Activated B cell treated with CpG ODN at 0.5 μM for 24 hours (primary cell): ENCODE data around the gene KMO. TPM values are rescaled to one million over a fixed set of nuclear protein-coding genes. Genes with fewer than 3 reads are reported as not detected.

Experiments
- ATAC-seq: fragments of 200-7000 bp; cut with Tn5 transposase; one replicate; pipeline ENCODE4 v1.10.0; 2021; ENCODE audit warnings: low read depth, mild to moderate bottlenecking, moderate library complexity
- CTCF ChIA-PET: fragments of 350-600 bp; sonication (Branson Sonifier 250); formaldehyde crosslinking; loops from one replicate; lab custom pipeline; 2021; ENCODE audit warnings: antibody characterized with exemption; lab: Charles Lee
- POLR2A ChIA-PET: fragments of 350-600 bp; sonication (Branson Sonifier 250); formaldehyde crosslinking; loops from one replicate; lab custom pipeline; 2021; ENCODE audit warnings: antibody characterized with exemption; lab: Charles Lee
- DNase-seq: peaks from one replicate; pipeline ENCODE4 v3.0.0; 2022
- H3K27ac Mint-ChIP-seq: one replicate; pipeline ENCODE4 v1.8.0; 2020; ENCODE audit warnings: mixed read lengths
- H3K27me3 Mint-ChIP-seq: one replicate; pipeline ENCODE4 v1.8.0; 2021; ENCODE audit warnings: mixed read lengths
- H3K36me3 Mint-ChIP-seq: one replicate; pipeline ENCODE4 v1.8.0; 2021; ENCODE audit warnings: low read depth, mixed read lengths
- H3K4me1 Mint-ChIP-seq: one replicate; pipeline ENCODE4 v1.8.0; 2021; ENCODE audit warnings: mixed read lengths
- H3K4me3 Mint-ChIP-seq: one replicate; pipeline ENCODE4 v1.8.0; 2020; ENCODE audit warnings: mild to moderate bottlenecking, mixed read lengths
- H3K9me3 Mint-ChIP-seq: one replicate; pipeline ENCODE4 v1.8.0; 2020; ENCODE audit warnings: mixed read lengths
- CTCF ChIP-seq: fragments of 200-600 bp; IDR thresholded peaks from one replicate; pipeline ENCODE4 v1.8.0; 2022; ENCODE audit warnings: antibody characterized with exemption, mild to moderate bottlenecking
- intact Hi-C: fragments of 100-400 bp; cut with micrococcal nuclease; formaldehyde crosslinking; loops from one replicate; pipeline ENCODE4 v1.15.1; 2024
- total RNA-seq: library from RNA; stranded (reverse); gene quantifications from 2 replicates; pipeline ENCODE4 v1.2.3, GENCODE V29; 2022

The KMO gene
- total RNA-seq, 1 donor from 2014 or later = 53.6 TPM

- no peak for ATAC-seq
- ChIA-PET CTCF (interaction anchor here (0.9 kb wide), 1 partner anchor 8 kb away, joined by 3 read pairs; the partner anchor contains the start of gene WDR64), POLR2A (no interaction called here)
- Mint-ChIP-seq H3K4me3 (no peak overlapping the region), H3K27me3 (no peaks in the 10 kb centered on the region), H3K36me3 (peaks cover 3% of the 10 kb centered on the region), H3K27ac (no peak overlapping the region), H3K9me3 (peaks cover 3% of the 10 kb centered on the region), H3K4me1 (peaks cover 16% of the 10 kb centered on the region)
- TF ChIP-seq CTCF = no peak
- DNase-seq = no peak
- intact Hi-C loops = no loop called here
Measured at GRCh38 chr1:241644259-241644658, 112.1 kb downstream of the KMO start.

GRCh38 chr1:241645199-241645598, 113.0 kb downstream of the KMO start:
- DNase-seq (no peak), ATAC-seq (no peak)
- ChIA-PET CTCF (interaction anchor here (1.1 kb wide), 1 partner anchor 18 kb away, joined by 3 read pairs; no protein-coding TSS in a partner anchor), POLR2A (no interaction called here)
- intact Hi-C loops = no loop called here
- no peak overlapping the region for H3K27ac Mint-ChIP-seq
- no peaks in the 10 kb centered on the region for H3K27me3 Mint-ChIP-seq
- peaks cover 15% of the 10 kb centered on the region for H3K4me1 Mint-ChIP-seq
- peaks cover 3% of the 10 kb centered on the region for H3K9me3 Mint-ChIP-seq
- no peak overlapping the region for H3K4me3 Mint-ChIP-seq
- no peaks in the 10 kb centered on the region for H3K36me3 Mint-ChIP-seq
- TF ChIP-seq CTCF = no peak

Other genes with a start within 250 kb of the KMO start
- gene RGS7, start 175.2 kb upstream of the KMO start, total RNA-seq = 0.39 and 0.49 TPM in 2 replicates
- gene FH, start 12.6 kb upstream of the KMO start, total RNA-seq = 56.0 and 58.3 TPM in 2 replicates
- 28.3 and 35.2 TPM in 2 replicates for gene CHML, start 108.0 kb downstream of the KMO start, total RNA-seq
- 31.5 and 32.1 TPM in 2 replicates for gene OPN3, start 108.0 kb downstream of the KMO start, total RNA-seq
- gene WDR64, start 119.9 kb downstream of the KMO start, total RNA-seq = 0.34 and 0.58 TPM in 2 replicates